Activated CD4-positive, CD25-positive, alpha-beta regulatory T cell treated with anti-CD3 and anti-CD28 coated beads, Interleukin-2, amount 50 U/mL, for 16 hours (primary cell): ENCODE measurements around the gene MFF.
"Not testable (repeated sequence)": the region's sequence is repeated elsewhere in the genome, so short reads cannot be mapped to it uniquely, and the experiment has no call there.

Experiments
- DNase-seq: peaks from one replicate; pipeline ENCODE4 v3.0.0-alpha.2; 2020; ENCODE audit warnings: low read depth, low spot score

MFF gene

GRCh38 chr2:227377467-227378351 lies 52.7 kb downstream of the MFF start:
- DNase-seq = no peak

GRCh38 chr2:227378371-227378782 lies 53.3 kb downstream of the MFF start:
- no peak for DNase-seq

DNA sequence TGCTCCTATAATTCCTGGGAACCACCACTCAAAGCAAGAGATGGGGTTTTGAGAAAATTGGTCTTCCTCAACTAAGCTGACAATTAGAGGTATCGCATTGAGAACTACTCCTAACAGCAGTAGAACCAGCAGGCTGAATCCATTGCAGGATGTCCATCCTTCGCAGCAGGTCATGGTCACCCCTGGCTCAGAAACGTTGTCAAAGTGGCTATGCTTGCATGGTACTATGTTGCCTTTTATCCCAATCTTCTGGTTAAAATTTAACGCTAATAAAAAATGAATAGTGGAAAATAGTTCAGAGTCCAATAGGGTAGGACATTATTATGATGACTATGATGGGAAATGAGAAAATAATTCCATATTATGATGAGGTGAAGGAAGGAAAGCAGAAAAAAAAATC lies 54.0 kb downstream of the MFF start, which contains the start of gene TM4SF20:
Gene TM4SF20 (minus strand): TSS at position 212 of the 400 bp plus-strand sequence. CDS start 38 bp downstream, at position 174.
- DNase-seq = no peak

- not testable (repeated sequence) for DNase-seq
Observed at GRCh38 chr2:227382241-227382835, 57.3 kb downstream of the MFF start.

DNA sequence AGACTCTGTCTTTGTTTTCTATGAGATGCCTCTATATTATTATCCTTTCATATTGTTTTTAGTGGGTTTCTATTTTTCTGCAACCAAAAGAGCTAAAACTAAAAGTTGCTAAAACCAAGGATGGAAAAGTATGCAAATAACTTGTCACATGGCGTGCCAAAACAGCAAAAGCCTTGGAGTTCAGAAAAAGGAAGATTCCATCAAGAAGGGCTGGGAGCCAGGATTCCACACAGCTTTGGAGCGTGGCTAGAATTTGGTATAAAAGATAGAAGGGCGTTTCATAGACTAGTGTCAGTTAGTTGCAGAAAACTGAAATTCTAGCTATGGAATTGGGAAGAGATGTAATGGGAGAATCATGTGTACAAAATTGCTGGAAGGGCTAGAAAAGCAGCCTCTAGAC lies 58.6 kb downstream of the MFF start:
- DNase-seq = no peak

DNA sequence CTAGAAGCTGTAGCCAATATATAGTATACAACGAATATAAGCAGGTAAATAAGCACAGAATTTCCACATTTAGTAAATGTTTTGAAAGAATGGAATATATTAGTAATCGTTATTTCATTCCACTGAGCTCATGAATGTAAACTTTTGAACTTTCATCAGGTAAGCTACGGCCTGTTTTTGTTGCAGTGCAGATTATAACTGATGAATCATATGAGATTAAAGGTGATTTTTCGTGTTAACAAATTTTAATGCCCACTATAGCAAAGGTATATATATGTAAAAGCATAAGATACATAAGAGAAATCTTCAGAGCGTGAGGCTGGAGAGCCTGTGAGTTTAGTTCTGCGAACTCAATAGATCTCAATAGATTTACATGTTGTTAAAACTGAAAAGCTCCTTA lies 61.6 kb downstream of the MFF start:
- DNase-seq = no peak

DNA sequence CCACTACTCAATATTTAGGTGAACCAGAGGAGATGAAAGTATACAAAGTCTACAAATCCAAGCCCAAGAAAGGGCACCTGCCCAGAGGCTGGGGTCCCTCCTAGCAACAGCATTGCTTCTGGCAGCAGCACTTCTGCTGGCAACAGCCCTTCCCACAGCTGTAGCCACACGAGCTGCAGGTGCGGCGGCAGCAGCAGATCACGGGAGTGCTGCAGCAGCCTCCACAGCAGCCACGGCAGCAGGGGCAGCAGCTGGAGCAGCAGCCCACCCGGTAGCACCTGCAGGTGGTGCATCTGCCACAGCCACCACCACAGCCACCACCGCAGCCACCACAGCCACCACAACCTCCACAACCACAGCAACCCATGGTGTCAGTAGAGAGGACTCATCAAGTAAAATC lies 62.5 kb downstream of the MFF start, which contains the start of gene SCYGR1:
Gene SCYGR1 (minus strand): TSS at position 367 of the 400 bp plus-strand sequence. CDS start 0 bp downstream, at position 367.
- DNase-seq = not testable (repeated sequence)

DNA sequence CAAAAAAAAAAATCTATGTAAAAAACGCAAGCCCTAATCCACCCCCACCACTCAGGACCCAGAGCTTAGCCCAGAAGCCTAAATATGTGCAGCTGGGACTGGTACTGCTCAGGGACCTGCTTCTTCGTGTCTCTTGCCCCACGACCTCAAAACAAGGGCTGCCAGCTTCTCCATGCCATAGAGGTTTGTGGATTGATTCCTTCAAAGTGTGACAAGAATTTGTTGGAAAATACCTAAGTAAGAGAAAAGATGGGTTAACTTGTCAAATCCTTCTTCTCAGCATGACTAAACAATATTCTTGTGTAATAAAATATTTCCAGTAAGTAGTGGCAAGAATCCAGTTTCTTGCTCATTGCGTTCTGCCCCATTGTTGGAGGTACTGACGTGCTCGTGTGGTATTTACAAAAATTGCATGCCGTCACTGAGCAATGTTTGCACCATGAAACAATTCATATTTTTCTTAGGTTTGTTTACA lies 63.5 kb downstream of the MFF start:
- no peak for DNase-seq

GRCh38 chr2:227389231-227389630 lies 64.2 kb downstream of the MFF start:
- DNase-seq = no peak

DNA sequence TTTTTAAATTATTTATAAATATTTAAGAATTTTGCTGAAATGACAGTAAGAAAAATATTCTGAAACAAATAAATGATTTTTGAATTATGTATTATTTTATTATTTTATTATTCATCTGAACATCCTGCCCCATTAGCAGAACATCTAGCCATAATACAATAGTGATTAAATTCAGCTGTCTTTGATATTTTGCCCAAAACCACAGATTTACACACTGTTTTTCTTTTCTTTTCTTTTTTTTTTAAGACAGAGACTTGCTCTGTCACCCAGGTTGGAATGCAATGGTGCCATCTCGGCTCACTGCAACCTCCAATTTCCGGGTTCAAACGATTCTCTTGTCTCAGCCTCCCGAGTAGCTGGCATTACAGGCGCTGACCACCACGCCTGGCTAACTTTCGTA lies 64.6 kb downstream of the MFF start:
- no peak for DNase-seq

DNA sequence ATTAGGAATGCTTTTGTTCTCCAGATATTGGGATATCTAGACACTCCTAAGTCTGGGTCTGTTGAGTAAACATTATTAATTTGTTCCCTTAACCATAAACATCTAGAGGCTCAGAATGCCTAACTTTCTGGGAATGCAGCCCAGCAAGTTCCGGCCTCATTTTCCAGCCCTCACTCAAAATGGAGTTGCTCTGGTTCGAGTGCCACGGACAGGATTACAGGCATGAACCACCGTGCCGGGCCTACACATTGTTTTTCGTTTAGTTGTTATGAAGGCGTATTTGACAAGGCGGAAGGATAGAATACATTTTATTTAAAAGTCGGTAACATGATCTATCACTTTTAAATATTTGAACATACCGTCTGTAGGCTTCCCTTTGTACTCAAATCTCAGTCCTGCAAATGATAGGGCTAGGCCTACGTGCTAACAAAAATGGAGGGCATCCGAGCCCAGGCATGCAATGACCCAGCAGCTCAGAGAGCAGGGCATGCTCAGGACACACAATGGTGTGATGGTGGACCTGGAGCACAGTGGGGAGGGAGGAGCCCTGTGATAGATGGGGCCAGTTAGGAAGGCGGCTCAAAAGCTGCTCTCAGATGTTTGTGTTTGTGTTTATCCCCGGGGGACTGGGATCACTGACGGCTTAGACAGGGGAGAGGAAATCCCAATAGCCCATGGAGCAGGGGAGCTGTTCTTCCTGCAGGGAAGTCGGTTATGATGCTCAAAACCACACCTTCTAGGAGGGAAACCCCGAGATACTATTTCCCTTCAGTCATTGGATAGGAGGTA lies 65.6 kb downstream of the MFF start:
- DNase-seq = no peak

- no peak for DNase-seq
Observed at GRCh38 chr2:227394401-227394800, 69.3 kb downstream of the MFF start.

DNA sequence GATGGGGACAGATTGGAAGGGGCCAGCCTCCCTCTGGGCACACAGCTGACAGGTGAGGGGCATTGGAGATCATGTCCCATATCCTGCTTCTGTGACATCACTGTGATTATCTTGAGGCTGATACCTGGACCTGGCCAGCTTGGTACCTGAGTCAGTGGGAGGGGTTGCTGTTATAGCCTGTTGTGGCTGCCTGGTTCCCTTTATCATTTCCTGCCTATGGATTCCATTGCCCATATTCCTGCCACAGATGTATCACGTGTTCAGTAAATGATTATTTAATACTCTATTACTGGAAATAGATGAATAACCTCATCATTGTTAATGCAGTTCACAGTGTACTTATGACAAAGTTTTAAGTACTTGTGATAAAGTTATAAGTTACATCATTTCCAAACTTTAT lies 70.5 kb downstream of the MFF start:
- no peak for DNase-seq

- no peak for DNase-seq
Observed at GRCh38 chr2:227397562-227397961, 72.5 kb downstream of the MFF start.

DNA sequence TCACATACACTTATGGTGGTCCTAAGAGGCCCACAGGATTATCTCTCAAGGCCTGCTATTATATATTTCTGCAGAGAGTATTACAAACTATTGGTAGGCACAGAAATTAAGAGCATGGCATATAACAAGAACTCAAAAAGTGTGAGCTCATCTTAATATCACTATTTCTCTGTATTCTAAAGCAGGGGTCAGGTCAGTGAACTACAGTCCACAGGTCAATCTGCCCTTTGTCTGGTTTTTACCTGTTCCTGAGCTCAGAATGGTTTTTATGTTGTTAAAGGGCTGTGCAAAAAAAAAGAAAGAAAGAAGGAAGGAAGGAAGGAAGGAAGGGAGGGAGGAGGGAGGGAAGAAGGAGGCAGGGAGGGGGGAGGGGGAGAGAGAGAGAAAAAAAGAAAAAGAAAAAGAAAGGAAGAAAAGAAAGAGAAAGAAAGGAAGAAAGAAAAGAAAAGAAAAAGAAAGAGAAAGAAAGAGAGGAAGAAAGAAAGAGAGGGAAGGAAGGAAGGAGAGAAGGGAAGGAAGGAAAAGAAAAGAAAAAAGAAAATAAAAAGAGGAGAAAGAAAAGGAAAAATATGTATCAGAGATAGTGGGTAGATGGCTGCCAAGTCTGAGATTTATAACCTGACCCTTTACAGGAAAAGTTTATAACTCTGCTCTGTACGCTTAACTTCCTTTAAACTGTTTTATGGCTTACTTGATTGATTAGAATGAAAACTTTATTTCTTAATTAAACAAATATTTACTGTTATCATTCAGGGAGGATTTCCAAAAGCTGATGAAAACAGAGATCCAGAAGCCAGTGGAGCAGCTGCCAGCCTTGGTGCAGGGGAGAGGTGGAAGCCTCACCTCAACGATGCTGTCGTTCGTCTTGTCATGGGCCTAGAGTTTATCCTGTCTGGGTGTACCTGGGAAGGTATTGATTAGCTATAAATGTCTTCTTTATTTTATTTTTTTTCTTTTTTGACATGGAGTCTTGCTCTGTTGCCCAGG lies 73.9 kb downstream of the MFF start:
- no peak for DNase-seq

DNA sequence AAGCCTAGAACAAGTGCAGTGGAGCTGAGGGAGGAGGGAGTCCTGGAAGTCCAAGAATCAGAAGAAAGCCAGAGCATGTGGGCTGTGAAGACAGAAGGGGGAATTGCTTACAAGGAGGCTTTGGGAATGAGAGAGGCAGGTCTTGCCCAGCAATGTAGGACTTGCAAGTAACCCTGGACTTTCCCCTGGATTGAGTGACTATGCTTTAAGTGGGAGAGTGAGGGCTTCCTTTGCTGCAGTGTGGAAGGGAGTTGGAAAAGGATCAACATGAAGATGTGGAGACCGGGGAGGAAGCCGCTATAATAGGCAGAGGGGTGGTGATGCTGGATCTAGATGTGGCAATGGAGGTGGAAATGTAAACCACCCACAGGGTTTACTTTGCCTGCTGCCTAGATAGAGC lies 76.5 kb downstream of the MFF start:
- no peak for DNase-seq

DNA sequence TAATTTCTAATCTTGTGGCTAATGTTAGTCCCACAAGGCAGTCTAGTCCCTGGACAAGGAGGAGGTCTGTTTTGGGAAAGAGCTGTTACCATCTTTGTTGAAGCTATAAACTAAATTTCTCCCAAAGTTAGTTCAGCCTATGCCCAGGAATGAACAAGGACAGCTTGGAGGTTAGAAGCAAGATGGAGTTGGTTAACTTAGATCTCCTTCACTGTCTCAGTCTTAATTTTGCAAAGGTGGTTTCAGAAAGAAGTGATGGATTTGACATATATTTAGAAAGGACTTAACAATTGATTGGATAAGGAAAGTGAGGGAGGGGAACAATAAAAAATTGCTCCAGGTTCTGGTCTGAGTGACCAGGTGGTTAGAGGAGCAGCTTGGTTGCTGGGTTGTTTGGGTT lies 77.3 kb downstream of the MFF start:
- DNase-seq = no peak

DNA sequence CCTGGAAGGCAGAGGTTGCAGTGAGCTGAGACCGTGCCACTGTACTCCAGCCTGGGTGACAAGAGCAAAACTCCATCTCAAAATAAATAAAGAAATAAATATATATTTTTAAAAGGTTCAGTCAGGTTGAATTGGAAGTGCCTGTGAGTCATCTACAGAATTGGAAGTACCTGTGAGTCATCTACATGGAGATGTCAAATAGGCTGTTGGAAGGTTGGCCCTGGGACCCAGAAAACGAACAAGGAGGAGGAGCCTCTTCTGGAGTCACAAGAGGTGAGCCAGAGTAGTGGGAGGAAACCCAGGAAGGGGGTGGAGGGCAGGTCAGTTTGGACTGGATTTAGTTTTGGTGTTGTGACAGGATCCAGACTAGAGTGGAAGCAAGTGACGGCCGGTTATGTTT lies 77.9 kb downstream of the MFF start:
- no peak for DNase-seq

DNA sequence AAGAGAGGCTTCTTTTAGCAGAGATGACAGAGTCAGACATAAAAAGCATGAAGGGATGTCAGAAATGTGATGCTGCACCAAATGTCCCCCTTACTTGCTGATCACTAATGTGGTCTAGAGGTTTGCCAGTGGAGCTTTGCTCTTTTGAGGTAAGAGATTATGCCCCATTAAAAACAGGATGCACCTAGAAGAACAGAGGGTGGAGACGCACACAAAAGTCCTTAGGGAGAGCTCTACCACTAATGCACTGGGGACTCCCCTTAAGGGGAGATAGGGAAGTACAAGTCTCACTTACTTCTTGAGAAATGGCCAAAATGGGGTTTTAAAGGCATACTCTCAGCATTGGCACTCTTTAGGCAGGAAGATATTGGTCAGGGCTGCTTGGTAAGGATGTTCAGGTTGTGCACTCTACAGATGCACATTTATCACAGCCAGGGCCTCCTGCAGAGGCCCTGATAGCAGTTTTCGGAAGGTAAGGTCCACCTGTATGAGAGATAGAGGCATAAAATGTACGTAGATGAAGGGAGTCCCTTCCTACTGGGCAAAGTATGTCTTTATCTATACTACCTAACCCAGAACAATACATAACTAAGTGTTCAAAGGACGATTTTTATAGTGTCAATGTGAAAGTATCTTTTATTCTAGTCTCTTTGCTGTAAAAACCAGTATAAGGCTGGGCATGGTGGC lies 79.7 kb downstream of the MFF start:
- DNase-seq = no peak
